ENCODE results near the gene FBLN2.

The FBLN2 gene

DNA sequence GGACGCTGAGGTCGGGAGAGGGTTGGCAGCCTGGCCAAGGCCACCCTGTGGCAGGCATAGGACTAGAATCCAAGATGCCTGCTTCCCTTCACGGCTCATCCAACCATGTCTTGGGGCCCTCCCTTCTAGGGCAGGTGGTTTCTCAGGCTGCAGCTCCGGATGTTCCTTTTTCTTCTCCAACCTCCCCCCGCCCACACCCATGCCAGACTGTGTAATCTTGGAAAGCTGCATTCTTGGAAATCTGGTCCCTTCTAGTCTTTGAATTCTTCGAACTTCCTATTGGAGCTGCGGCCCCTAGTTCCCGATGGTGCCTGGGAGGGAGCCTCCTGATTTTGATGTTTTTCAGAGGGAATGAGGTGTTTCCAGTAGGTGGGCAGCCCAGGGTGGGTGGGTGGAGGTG is 109.8 kb downstream of the FBLN2 start:
- TF ChIP-seq EZH2phosphoT487 (IDR thresholded peaks at IDR 0.05; ENCODE audit: low read depth) = no peak
- TF ChIP-seq, protein P1, sequence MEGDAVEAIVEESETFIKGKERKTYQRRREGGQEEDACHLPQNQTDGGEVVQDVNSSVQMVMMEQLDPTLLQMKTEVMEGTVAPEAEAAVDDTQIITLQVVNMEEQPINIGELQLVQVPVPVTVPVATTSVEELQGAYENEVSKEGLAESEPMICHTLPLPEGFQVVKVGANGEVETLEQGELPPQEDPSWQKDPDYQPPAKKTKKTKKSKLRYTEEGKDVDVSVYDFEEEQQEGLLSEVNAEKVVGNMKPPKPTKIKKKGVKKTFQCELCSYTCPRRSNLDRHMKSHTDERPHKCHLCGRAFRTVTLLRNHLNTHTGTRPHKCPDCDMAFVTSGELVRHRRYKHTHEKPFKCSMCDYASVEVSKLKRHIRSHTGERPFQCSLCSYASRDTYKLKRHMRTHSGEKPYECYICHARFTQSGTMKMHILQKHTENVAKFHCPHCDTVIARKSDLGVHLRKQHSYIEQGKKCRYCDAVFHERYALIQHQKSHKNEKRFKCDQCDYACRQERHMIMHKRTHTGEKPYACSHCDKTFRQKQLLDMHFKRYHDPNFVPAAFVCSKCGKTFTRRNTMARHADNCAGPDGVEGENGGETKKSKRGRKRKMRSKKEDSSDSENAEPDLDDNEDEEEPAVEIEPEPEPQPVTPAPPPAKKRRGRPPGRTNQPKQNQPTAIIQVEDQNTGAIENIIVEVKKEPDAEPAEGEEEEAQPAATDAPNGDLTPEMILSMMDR (IDR thresholded peaks at IDR 0.05; ENCODE audit: low read depth, low read length) = no peak
- Histone ChIP-seq H3K27ac (ENCODE audit: low read length) (no peak overlapping the region), H3K4me3 (ENCODE audit: low read length) (peak overlapping the region; percentile 10; the same call in 1 of the 2 replicates)

DNA sequence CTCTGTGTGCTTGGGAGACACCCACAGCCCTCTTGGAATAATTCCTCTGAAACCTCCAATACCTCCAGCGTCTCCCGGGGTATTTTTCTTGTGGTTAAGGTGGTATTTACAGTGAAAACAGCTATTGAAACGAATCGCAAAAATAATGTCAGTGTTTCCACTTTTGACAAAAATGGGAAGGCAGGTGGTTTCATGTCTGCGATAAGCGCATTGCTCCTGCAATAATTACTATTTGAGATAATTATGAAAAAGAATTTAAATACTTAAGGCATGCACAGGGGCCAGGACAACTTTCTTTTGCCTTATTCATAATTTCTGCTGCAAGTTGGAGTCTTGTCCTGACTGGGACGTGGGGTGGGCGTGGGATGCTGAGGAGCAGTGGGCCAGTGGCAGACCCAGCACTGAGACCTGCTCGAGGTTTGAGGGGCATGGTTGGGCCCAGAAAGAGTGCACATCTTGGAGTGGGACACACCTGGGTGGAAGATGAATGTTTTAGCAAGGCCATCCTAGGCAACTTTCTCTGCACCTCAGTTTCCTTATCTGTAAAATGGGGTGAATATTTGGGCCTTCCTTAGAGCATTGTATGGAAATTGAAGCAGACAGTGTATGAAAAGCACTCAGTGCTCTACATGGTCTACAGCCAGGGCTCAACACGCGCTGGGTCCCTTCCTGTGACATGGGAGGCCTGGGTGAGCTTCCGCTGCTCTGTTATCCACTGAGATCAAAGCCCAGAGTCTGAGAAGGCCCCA is 110.5 kb downstream of the FBLN2 start:
- Histone ChIP-seq H3K4me1 (ENCODE audit: low read length) (peaks cover 25% of the 10 kb centered on the region), H2AFZ (ENCODE audit: low read depth, low read length) (no peak overlapping the region), H3K36me3 (replicated peaks; ENCODE audit: low read depth, low read length) (no peaks in the 10 kb centered on the region), H4K20me1 (ENCODE audit: insufficient read depth, low read length) (peaks cover 3% of the 10 kb centered on the region; the same call in 1 of the 2 replicates), H3K4me3 (ENCODE audit: low read length) (no peak overlapping the region; the same call in 1 of the 2 replicates), H3K27ac (ENCODE audit: low read length) (no peak overlapping the region), H3K9me3 (ENCODE audit: insufficient read depth, low read length) (no peaks in the 10 kb centered on the region), H3K27me3 (ENCODE audit: low read depth, low read length) (peaks cover 38% of the 10 kb centered on the region), H3K4me2 (ENCODE audit: low read length) (peak overlapping the region; percentile 49), H3K79me2 (ENCODE audit: low read length) (no peaks in the 10 kb centered on the region), H3K9ac (ENCODE audit: low read length) (no peak overlapping the region)
- TF ChIP-seq, protein P1 (IDR thresholded peaks at IDR 0.05; ENCODE audit: low read depth, low read length) = no peak
- no peak for TF ChIP-seq EZH2phosphoT487 (IDR thresholded peaks at IDR 0.05; ENCODE audit: low read depth)

More for the DNA sequence above, 109.8 kb downstream of the FBLN2 start:
- H3K9ac ChIP-seq (ENCODE audit: low read length) = no peak overlapping the region
- peaks cover 25% of the 10 kb centered on the region for H3K4me1 ChIP-seq (ENCODE audit: low read length)
- no peaks in the 10 kb centered on the region for H3K9me3 ChIP-seq (ENCODE audit: insufficient read depth, low read length)
- no peaks in the 10 kb centered on the region for H3K36me3 ChIP-seq (replicated peaks; ENCODE audit: low read depth, low read length)
- H2AFZ ChIP-seq (ENCODE audit: low read depth, low read length) = no peak overlapping the region
- H4K20me1 ChIP-seq (ENCODE audit: insufficient read depth, low read length) = peaks cover 3% of the 10 kb centered on the region; the same call in 1 of the 2 replicates
- H3K27me3 ChIP-seq (ENCODE audit: low read depth, low read length) = peaks cover 38% of the 10 kb centered on the region
- H3K4me2 ChIP-seq (ENCODE audit: low read length) = peak overlapping the region; percentile 49
- H3K79me2 ChIP-seq (ENCODE audit: low read length) = no peaks in the 10 kb centered on the region

DNA sequence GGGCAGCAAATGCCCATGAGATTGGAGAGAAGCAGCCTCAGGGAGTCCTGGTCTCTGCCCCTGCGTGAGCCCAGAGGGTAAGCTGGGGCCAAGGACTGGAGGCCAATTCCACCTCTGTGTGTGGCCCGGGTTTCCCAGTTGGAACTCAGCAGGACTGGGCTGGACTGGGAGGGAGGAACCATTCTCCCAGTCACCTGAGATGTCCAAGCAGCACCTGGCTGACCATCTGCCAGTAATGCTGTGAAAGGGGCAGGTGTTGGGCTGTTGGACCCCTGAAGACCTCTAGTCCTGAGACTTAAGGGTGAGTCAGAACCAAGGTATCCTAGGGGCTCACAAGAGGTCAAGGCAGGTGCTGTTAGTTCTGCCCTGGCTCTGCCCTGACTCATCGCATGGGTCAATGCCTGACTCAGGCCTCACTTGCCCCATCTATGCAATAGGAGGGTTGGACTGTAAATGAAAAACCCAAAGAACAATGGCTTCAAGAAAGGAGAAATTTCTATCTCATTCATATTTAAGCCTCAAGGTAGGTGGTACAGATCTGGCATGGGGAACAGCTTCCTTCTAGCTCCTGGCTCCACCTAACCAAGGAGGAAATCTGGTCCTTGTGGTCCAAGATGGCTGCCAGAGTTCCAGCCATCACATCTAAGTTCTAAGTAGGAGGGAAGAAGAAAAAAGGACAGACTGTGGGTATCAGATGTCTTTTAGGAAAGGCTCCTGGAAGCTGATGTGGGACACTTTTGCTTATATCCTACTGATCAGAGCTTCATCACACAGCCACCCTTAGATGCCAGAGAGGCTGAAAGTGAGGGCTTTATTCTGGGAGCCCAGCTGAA is 111.3 kb downstream of the FBLN2 start:
- Histone ChIP-seq H3K9me3 (ENCODE audit: insufficient read depth, low read length) (no peaks in the 10 kb centered on the region), H3K27me3 (ENCODE audit: low read depth, low read length) (peaks cover 42% of the 10 kb centered on the region), H3K9ac (ENCODE audit: low read length) (no peak overlapping the region), H3K4me2 (ENCODE audit: low read length) (no peak overlapping the region), H2AFZ (ENCODE audit: low read depth, low read length) (no peak overlapping the region), H4K20me1 (ENCODE audit: insufficient read depth, low read length) (peaks cover 3% of the 10 kb centered on the region; the same call in 1 of the 2 replicates), H3K4me1 (ENCODE audit: low read length) (peaks cover 25% of the 10 kb centered on the region), H3K27ac (ENCODE audit: low read length) (no peak overlapping the region), H3K36me3 (replicated peaks; ENCODE audit: low read depth, low read length) (no peaks in the 10 kb centered on the region), H3K4me3 (ENCODE audit: low read length) (no peak overlapping the region), H3K79me2 (ENCODE audit: low read length) (no peaks in the 10 kb centered on the region)
- TF ChIP-seq, protein P1 (IDR thresholded peaks at IDR 0.05; ENCODE audit: low read depth, low read length) = no peak
- no peak for TF ChIP-seq EZH2phosphoT487 (IDR thresholded peaks at IDR 0.05; ENCODE audit: low read depth)

DNA sequence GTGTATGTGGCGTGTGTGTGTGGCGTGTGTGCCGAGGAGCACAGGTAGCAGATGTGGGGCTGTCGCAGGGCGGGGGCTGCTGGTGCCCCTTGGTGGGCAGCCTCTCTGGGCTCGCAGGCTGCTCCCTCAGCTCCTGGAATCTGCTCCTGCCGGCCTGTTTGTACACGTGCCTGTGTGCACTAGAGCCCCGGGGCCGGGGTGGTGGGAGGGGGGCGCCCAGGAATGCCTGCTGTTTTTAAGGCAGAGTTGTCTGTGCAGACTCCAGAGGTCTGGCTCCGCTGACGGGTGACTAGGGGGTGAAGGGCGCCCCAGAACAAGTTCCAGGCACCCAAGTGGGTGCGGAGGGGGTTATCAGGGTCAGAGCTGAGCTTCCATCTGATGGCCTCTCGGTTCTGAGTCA is 112.2 kb downstream of the FBLN2 start:
- Histone ChIP-seq H3K9me3 (ENCODE audit: insufficient read depth, low read length) (no peaks in the 10 kb centered on the region), H3K79me2 (ENCODE audit: low read length) (no peaks in the 10 kb centered on the region), H3K36me3 (replicated peaks; ENCODE audit: low read depth, low read length) (no peaks in the 10 kb centered on the region), H3K27ac (ENCODE audit: low read length) (no peak overlapping the region), H3K9ac (ENCODE audit: low read length) (no peak overlapping the region), H3K4me3 (ENCODE audit: low read length) (no peak overlapping the region), H4K20me1 (ENCODE audit: insufficient read depth, low read length) (peaks cover 3% of the 10 kb centered on the region; the same call in 1 of the 2 replicates), H3K27me3 (ENCODE audit: low read depth, low read length) (peaks cover 43% of the 10 kb centered on the region; the same call in 1 of the 2 replicates), H2AFZ (ENCODE audit: low read depth, low read length) (no peak overlapping the region), H3K4me1 (ENCODE audit: low read length) (peaks cover 25% of the 10 kb centered on the region), H3K4me2 (ENCODE audit: low read length) (no peak overlapping the region)
- TF ChIP-seq, protein P1 (IDR thresholded peaks at IDR 0.05; ENCODE audit: low read depth, low read length) = no peak
- TF ChIP-seq EZH2phosphoT487 (IDR thresholded peaks at IDR 0.05; ENCODE audit: low read depth) = no peak
